Measurements from ENCODE around the gene TMUB2. TPM values are rescaled to one million over a fixed set of nuclear protein-coding genes. Genes with fewer than 3 reads are reported as not detected.

The TMUB2 gene
- total and polyA plus RNA-seq, 9 of the 15 experiments (the other 6 are each of a cell fraction or from before 2014, with no cell fraction given) = 4.1 to 29.8 (median 16.3) TPM

DNA sequence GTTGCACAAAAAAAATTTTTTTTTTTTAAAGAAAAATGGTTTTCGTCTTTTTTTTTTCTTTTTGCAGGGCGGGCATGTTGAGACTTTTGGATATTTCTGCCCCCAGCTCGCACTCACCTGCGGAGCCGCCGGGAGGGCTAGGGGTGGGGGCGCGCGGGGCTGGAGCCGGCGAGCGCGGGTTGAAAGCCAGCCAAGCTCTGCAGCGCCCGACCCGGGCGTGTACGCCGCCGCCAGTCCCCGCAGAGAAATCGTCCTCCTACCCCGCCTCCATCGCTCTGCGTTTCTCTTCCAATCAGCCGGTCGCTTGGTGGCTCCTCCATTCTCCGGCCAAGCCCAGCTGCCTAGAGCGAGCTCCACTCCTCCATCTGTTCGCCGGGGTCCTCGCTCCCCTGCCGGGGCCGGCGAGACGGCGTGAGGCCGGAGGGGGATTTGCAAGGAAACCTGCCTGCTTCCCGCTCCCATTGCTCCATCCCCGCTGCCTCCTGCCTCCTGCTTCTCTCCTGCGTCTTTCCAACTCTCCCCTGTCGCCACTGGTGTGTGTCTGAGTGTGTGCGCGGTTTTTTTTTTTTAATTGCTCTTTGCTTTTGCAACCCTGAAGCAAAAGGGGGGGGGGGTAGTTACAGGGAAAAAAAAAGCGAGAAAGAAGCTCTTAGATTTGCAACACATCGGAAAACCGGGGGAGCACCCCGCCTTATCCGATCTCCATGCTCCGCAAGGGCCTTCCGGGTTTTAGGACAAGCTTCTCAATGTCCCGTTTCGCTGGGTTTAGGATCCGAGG lies 34.5 kb downstream of the TMUB2 start (continued):
- TF ChIP-seq FOXO4 (CRISPR knock-in tag; IDR thresholded peaks at IDR 0.05) (no peak), GABPA (tag; conservative IDR thresholded peaks at IDR 0.05; ENCODE audit: low read depth) (peak; percentile 42; the same call in 1 of the 2 replicates), ZNF398 (CRISPR knock-in tag; IDR thresholded peaks at IDR 0.05) (no peak), RAD21 (CRISPR knock-in tag; conservative IDR thresholded peaks at IDR 0.05 in 1 of 2, IDR thresholded peaks at IDR 0.05 in 1 of 2) (0 out of 4 replicates have a peak, but pooled peaks of 1 of the 2 experiments have one; percentile 2), HDAC3 (IDR thresholded peaks at IDR 0.05; ENCODE audit: borderline replicate concordance, partially characterized antibody) (no peak), DDX20 (tag; IDR thresholded peaks at IDR 0.05; ENCODE audit: low read depth) (no peak), CEBPB (tag; IDR thresholded peaks at IDR 0.05) (peak; percentile 47), GABPB2 (CRISPR knock-in tag; conservative IDR thresholded peaks at IDR 0.05) (no peak), BCL6 (CRISPR knock-in tag; IDR thresholded peaks at IDR 0.05) (no peak), MXI1 (IDR thresholded peaks at IDR 0.05; ENCODE audit: low read depth, low read length) (no peak), HNRNPLL (IDR thresholded peaks at IDR 0.05; ENCODE audit: low read depth, low read length, poor library complexity, severe bottlenecking) (no peak), FIP1L1 (IDR thresholded peaks at IDR 0.05; ENCODE audit: low read depth, low read length, poor library complexity, severe bottlenecking) (no peak), ZNF253 (CRISPR knock-in tag; conservative IDR thresholded peaks at IDR 0.05) (no peak), ZNF79 (CRISPR knock-in tag; IDR thresholded peaks at IDR 0.05; ENCODE audit: low read depth) (no peak)
- TF ChIP-seq, protein P1, sequence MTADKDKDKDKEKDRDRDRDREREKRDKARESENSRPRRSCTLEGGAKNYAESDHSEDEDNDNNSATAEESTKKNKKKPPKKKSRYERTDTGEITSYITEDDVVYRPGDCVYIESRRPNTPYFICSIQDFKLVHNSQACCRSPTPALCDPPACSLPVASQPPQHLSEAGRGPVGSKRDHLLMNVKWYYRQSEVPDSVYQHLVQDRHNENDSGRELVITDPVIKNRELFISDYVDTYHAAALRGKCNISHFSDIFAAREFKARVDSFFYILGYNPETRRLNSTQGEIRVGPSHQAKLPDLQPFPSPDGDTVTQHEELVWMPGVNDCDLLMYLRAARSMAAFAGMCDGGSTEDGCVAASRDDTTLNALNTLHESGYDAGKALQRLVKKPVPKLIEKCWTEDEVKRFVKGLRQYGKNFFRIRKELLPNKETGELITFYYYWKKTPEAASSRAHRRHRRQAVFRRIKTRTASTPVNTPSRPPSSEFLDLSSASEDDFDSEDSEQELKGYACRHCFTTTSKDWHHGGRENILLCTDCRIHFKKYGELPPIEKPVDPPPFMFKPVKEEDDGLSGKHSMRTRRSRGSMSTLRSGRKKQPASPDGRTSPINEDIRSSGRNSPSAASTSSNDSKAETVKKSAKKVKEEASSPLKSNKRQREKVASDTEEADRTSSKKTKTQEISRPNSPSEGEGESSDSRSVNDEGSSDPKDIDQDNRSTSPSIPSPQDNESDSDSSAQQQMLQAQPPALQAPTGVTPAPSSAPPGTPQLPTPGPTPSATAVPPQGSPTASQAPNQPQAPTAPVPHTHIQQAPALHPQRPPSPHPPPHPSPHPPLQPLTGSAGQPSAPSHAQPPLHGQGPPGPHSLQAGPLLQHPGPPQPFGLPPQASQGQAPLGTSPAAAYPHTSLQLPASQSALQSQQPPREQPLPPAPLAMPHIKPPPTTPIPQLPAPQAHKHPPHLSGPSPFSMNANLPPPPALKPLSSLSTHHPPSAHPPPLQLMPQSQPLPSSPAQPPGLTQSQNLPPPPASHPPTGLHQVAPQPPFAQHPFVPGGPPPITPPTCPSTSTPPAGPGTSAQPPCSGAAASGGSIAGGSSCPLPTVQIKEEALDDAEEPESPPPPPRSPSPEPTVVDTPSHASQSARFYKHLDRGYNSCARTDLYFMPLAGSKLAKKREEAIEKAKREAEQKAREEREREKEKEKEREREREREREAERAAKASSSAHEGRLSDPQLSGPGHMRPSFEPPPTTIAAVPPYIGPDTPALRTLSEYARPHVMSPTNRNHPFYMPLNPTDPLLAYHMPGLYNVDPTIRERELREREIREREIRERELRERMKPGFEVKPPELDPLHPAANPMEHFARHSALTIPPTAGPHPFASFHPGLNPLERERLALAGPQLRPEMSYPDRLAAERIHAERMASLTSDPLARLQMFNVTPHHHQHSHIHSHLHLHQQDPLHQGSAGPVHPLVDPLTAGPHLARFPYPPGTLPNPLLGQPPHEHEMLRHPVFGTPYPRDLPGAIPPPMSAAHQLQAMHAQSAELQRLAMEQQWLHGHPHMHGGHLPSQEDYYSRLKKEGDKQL (CRISPR knock-in tag; IDR thresholded peaks at IDR 0.05; ENCODE audit: borderline replicate concordance) = no peak
- TF ChIP-seq, protein P2, sequence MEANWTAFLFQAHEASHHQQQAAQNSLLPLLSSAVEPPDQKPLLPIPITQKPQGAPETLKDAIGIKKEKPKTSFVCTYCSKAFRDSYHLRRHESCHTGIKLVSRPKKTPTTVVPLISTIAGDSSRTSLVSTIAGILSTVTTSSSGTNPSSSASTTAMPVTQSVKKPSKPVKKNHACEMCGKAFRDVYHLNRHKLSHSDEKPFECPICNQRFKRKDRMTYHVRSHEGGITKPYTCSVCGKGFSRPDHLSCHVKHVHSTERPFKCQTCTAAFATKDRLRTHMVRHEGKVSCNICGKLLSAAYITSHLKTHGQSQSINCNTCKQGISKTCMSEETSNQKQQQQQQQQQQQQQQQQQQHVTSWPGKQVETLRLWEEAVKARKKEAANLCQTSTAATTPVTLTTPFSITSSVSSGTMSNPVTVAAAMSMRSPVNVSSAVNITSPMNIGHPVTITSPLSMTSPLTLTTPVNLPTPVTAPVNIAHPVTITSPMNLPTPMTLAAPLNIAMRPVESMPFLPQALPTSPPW (CRISPR knock-in tag; IDR thresholded peaks at IDR 0.05) = peak; percentile 78

Measured in K562 (cell line).